Natural killer cell (primary cell): ENCODE measurements around the gene FOXD2. TPM values are rescaled to one million over a fixed set of nuclear protein-coding genes. Genes with fewer than 3 reads are reported as not detected.

ENCODE experiments used
- ATAC-seq, 3 donors: fragments of 150-1000 bp in 2 of 3; fragments of 200-7000 bp in 1 of 3; cut with Tn5 transposase; 1 replicate in 1 of 3; 2 replicates in 2 of 3; pipeline ENCODE4 v1.10.0; 2021; ENCODE audit warnings: mild to moderate bottlenecking in 2 of 3, moderate library complexity in 2 of 3
- DNase-seq, 2 donors: peaks; one replicate each; pipeline versions ENCODE4 v3.0.0 to v3.0.0-alpha.2; 2013 to 2021; ENCODE audit warnings: mixed read lengths in 1 of 2
- H3K27ac ChIP-seq: one replicate; pipeline ENCODE4 v1.5.1; 2013; ENCODE audit warnings: mild to moderate bottlenecking, low read length
- H3K27me3 ChIP-seq: one replicate; pipeline ENCODE4 v1.6.1; 2013; ENCODE audit warnings: low read length; ENCODE audit not compliant: control insufficient read depth, insufficient read depth
- H3K36me3 ChIP-seq: one replicate; pipeline ENCODE4 v1.6.1; 2013; ENCODE audit warnings: low read length; ENCODE audit not compliant: control insufficient read depth, insufficient read depth
- H3K4me1 ChIP-seq: one replicate; pipeline ENCODE4 v1.6.1; 2013; ENCODE audit warnings: low read length; ENCODE audit not compliant: control insufficient read depth, insufficient read depth
- H3K4me3 ChIP-seq: one replicate; pipeline ENCODE4 v1.5.1; 2013; ENCODE audit warnings: low read length
- H3K9me3 ChIP-seq: one replicate; pipeline ENCODE4 v1.6.1; 2013; ENCODE audit warnings: low read length; ENCODE audit not compliant: control insufficient read depth, insufficient read depth
- H3K27ac Mint-ChIP-seq, 2 donors: one replicate each; pipeline ENCODE4 v1.8.0; 2022; ENCODE audit warnings: mild to moderate bottlenecking in 2 of 2, mixed read lengths in 2 of 2, moderate library complexity in 1 of 2
- H3K27me3 Mint-ChIP-seq, 2 donors: one replicate each; pipeline ENCODE4 v1.8.0; 2022; ENCODE audit warnings: low read depth in 2 of 2, mixed read lengths in 2 of 2
- H3K36me3 Mint-ChIP-seq: one replicate; pipeline ENCODE4 v1.8.0; 2022; ENCODE audit warnings: mixed read lengths
- H3K4me1 Mint-ChIP-seq, 2 donors: one replicate each; pipeline ENCODE4 v1.8.0; 2022; ENCODE audit warnings: mixed read lengths in 2 of 2
- H3K4me3 Mint-ChIP-seq: one replicate; pipeline ENCODE4 v1.8.0; 2022; ENCODE audit warnings: mild to moderate bottlenecking, moderate library complexity, mixed read lengths
- H3K9me3 Mint-ChIP-seq, 2 donors: one replicate each; pipeline ENCODE4 v1.8.0; 2022; ENCODE audit warnings: mixed read lengths in 2 of 2
- WGBS: methylation state at CpG from one replicate; pipeline ENCODE4 v1.1.7; 2013; ENCODE audit warnings: missing lambda C conversion rate; ENCODE audit not compliant: insufficient coverage; 5-methylcytosine and 5-hydroxymethylcytosine counted together
- intact Hi-C: fragments of 100-400 bp; cut with micrococcal nuclease; formaldehyde crosslinking; loops from one replicate; pipeline ENCODE4 v1.14.2; 2022
- total RNA-seq, 4 donors: library from RNA; stranded (reverse); fragments of 120-200 nt in 1 of 4; gene quantifications; one replicate each; pipeline versions ENCODE4 v1.2.3 to v1.2.4, GENCODE V29; 2013 to 2022
- TF ChIP-seq, protein P1 (sequence below): fragments of 200-600 bp; IDR thresholded peaks from one replicate; pipeline ENCODE4 v1.8.0; 2022; ENCODE audit warnings: antibody characterized with exemption

FOXD2 gene
- total RNA-seq, 3 donors from 2014 or later (not counting 1 experiment from before 2014, with no cell fraction given): 0.49 to 1.4 (median 1.1) TPM

DNA sequence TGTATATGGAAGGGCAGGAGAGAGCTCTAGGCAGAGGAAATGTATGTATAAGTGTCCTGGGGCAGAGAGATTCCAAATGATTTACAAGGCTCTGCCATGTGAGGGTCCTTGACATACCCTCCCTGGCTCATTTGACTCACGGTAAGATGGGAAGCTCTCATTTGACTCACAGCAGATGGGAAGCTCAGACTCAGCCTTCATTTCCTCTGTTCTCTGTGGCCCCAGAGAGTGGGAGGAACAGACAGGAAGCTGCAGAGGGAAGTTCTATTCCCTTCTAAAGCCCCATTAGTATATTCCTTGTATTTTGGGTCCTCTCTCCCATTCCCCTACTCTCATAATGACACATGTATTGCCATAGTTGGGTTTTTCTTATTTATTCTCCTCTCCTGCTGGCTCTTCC, 44.9 kb downstream of the FOXD2 start:
- H3K4me1 ChIP-seq: no peaks in the 10 kb centered on the region
- H3K4me3 ChIP-seq: no peak overlapping the region
- Mint-ChIP-seq H3K4me1 (no peaks in the 10 kb centered on the region), H3K9me3 (no peaks in the 10 kb centered on the region), H3K27me3 (peaks cover 0 to 16% of the 10 kb centered on the region in 2 donors), H3K36me3 (no peaks in the 10 kb centered on the region), H3K4me3 (no peak overlapping the region), H3K27ac (no peak overlapping the region)
- no peaks in the 10 kb centered on the region for H3K36me3 ChIP-seq
- no peak for DNase-seq
- H3K27me3 ChIP-seq: no peaks in the 10 kb centered on the region
- no peaks in the 10 kb centered on the region for H3K9me3 ChIP-seq
- ATAC-seq: no peak
- TF ChIP-seq, protein P1, sequence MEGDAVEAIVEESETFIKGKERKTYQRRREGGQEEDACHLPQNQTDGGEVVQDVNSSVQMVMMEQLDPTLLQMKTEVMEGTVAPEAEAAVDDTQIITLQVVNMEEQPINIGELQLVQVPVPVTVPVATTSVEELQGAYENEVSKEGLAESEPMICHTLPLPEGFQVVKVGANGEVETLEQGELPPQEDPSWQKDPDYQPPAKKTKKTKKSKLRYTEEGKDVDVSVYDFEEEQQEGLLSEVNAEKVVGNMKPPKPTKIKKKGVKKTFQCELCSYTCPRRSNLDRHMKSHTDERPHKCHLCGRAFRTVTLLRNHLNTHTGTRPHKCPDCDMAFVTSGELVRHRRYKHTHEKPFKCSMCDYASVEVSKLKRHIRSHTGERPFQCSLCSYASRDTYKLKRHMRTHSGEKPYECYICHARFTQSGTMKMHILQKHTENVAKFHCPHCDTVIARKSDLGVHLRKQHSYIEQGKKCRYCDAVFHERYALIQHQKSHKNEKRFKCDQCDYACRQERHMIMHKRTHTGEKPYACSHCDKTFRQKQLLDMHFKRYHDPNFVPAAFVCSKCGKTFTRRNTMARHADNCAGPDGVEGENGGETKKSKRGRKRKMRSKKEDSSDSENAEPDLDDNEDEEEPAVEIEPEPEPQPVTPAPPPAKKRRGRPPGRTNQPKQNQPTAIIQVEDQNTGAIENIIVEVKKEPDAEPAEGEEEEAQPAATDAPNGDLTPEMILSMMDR: no peak
- no peak overlapping the region for H3K27ac ChIP-seq
- intact Hi-C loops: no loop called here
- 11% methylated on average over 1 of the region's 1 CpG for WGBS

DNA sequence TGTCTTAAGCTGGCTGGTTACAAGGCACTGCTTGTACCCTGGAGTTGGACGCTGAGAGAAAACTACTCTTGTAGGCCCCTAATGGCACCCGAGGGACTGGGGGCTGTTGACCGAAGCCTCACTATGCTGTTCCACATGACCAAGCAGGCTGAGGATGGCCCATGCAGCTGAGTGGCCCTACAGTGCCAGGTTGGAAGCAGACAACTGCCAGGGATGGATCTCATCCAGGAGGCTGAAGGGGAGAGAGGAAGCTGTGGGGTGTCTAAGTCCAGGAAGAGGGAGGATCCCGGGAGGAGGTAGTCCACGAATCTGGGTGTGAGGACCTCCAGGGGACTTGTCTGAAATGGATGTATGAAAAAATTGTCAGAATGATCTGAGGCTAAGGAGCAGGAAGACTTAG, 45.8 kb downstream of the FOXD2 start:
- Histone ChIP-seq H3K9me3 (no peaks in the 10 kb centered on the region), H3K27ac (no peak overlapping the region), H3K4me1 (no peaks in the 10 kb centered on the region), H3K27me3 (no peaks in the 10 kb centered on the region), H3K4me3 (no peak overlapping the region), H3K36me3 (no peaks in the 10 kb centered on the region)
- H3K4me3 Mint-ChIP-seq: no peak overlapping the region
- no peaks in the 10 kb centered on the region for H3K36me3 Mint-ChIP-seq
- intact Hi-C loops: no loop called here
- DNase-seq (no peak), ATAC-seq (no peak)
- WGBS: 94% methylated on average over 5 of the region's 5 CpGs
- H3K27me3 Mint-ChIP-seq: peaks cover 0 to 14% of the 10 kb centered on the region in 2 donors
- TF ChIP-seq, protein P1: no peak
- H3K27ac Mint-ChIP-seq: no peak overlapping the region
- H3K4me1 Mint-ChIP-seq: no peaks in the 10 kb centered on the region
- H3K9me3 Mint-ChIP-seq: no peaks in the 10 kb centered on the region

DNA sequence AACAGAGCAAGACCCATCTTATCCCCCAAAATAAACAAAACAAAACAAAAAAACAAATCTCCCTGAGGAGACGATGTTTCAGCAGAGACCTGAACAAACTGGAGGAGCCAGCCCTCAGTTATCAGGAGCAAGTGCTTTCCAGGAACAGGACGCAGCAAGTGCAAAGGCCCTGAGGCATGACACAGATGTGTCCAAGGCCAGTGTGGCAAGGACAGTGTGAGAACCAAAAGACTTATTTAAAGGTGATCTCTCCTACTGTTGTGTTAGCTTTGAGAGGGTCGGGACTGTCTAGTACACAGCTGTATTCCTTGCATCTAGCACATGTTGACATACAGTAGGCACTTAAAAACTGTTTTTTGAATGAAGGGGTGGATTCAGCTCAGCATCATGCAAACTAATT, 48.0 kb downstream of the FOXD2 start:
- Histone ChIP-seq H3K27me3 (no peaks in the 10 kb centered on the region), H3K27ac (no peak overlapping the region), H3K36me3 (no peaks in the 10 kb centered on the region), H3K9me3 (no peaks in the 10 kb centered on the region), H3K4me1 (no peaks in the 10 kb centered on the region), H3K4me3 (no peak overlapping the region)
- H3K4me1 Mint-ChIP-seq: no peaks in the 10 kb centered on the region
- intact Hi-C loops: no loop called here
- no peaks in the 10 kb centered on the region for H3K36me3 Mint-ChIP-seq
- ATAC-seq: no peak
- H3K9me3 Mint-ChIP-seq: no peaks in the 10 kb centered on the region
- DNase-seq: no peak
- TF ChIP-seq, protein P1: no peak
- peaks cover 13 to 15% of the 10 kb centered on the region in 2 donors for H3K27me3 Mint-ChIP-seq
- no peak overlapping the region for H3K27ac Mint-ChIP-seq
- H3K4me3 Mint-ChIP-seq: no peak overlapping the region
- WGBS: 75% methylated on average over 3 of the region's 3 CpGs

DNA sequence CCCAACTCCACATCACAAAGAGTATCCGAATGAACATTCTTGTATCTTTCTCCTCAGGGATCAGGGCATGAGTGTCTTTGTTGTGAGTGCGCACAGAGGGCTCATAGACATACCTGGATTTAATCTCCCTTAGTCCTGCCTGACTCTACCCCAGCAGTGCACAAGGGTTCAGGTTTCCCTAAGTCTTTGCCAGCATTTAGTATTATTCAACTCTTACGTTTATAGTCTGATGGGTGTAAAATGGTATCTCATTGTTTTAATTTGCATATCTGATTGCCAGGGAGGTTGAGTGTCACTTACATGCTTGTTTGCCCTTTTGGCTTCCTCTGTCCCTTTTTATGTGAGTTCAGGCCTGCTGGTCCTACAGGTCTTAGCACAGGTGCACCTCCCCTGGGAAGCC, 49.5 kb downstream of the FOXD2 start:
- Mint-ChIP-seq H3K4me3 (no peak overlapping the region), H3K27ac (no peak overlapping the region), H3K9me3 (no peaks in the 10 kb centered on the region), H3K27me3 (peaks cover 12 to 22% of the 10 kb centered on the region in 2 donors), H3K4me1 (no peaks in the 10 kb centered on the region), H3K36me3 (no peaks in the 10 kb centered on the region)
- H3K27ac ChIP-seq: no peak overlapping the region
- no peaks in the 10 kb centered on the region for H3K36me3 ChIP-seq
- WGBS: 93% methylated on average over 3 of the region's 3 CpGs
- TF ChIP-seq, protein P1: no peak
- no peak overlapping the region for H3K4me3 ChIP-seq
- H3K9me3 ChIP-seq: no peaks in the 10 kb centered on the region
- no peaks in the 10 kb centered on the region for H3K4me1 ChIP-seq
- DNase-seq: no peak
- intact Hi-C loops: no loop called here
- no peak for ATAC-seq
- H3K27me3 ChIP-seq: no peaks in the 10 kb centered on the region
